SK-N-SH treated with all-trans-retinoic acid at 6 μM for 48 hours (cell line): Measurements from ENCODE around the gene COBLL1.

Source experiments
- ATAC-seq: fragments of 200-7000 bp; cut with Tn5 transposase; 3 replicates; pipeline ENCODE4 v1.9.1; 2020; ENCODE audit warnings: mild to moderate bottlenecking, moderate library complexity
- ARNTL ChIP-seq: fragments of 450-650 bp; formaldehyde crosslinking; IDR thresholded peaks from 2 replicates; pipeline ENCODE4 v1.5.0; 2020; ENCODE audit warnings: low read depth, mild to moderate bottlenecking, moderate library complexity, borderline replicate concordance
- BACH2 ChIP-seq: fragments of 250-450 bp; sonication (Bioruptor Pico); IDR thresholded peaks from 2 replicates; pipeline ENCODE4 v1.9.0; 2021; ENCODE audit warnings: mild to moderate bottlenecking, borderline replicate concordance
- CREB5 ChIP-seq: fragments of 250-450 bp; sonication (Bioruptor Pico); IDR thresholded peaks from 2 replicates; pipeline ENCODE4 v1.5.1; 2020; ENCODE audit warnings: low read depth, mild to moderate bottlenecking, moderate library complexity
- CSRNP3 ChIP-seq: fragments of 250-450 bp; sonication (Bioruptor Pico); IDR thresholded peaks from 2 replicates; pipeline ENCODE4 v1.5.1; 2021; ENCODE audit warnings: mild to moderate bottlenecking, moderate library complexity
- ESRRG ChIP-seq: fragments of 250-450 bp; sonication (Bioruptor Pico); IDR thresholded peaks from 2 replicates; pipeline ENCODE4 v1.6.1; 2021; ENCODE audit warnings: mild to moderate bottlenecking
- GLIS3 ChIP-seq: fragments of 250-450 bp; sonication (Bioruptor Pico); IDR thresholded peaks from 2 replicates; pipeline ENCODE4 v1.5.0; 2020; ENCODE audit warnings: mild to moderate bottlenecking, moderate library complexity
- ISL1 ChIP-seq: fragments of 250-450 bp; sonication (Bioruptor Pico); IDR thresholded peaks from 2 replicates; pipeline ENCODE4 v2.1.2; 2022; ENCODE audit warnings: mild to moderate bottlenecking, moderate library complexity
- OSR1 ChIP-seq: fragments of 250-450 bp; sonication (Bioruptor Pico); IDR thresholded peaks from 2 replicates; pipeline ENCODE4 v1.8.0; 2022; ENCODE audit warnings: moderate library complexity, mild to moderate bottlenecking, inconsistent platforms
- PATZ1 ChIP-seq: fragments of 250-450 bp; sonication (Bioruptor Pico); IDR thresholded peaks from 2 replicates; pipeline ENCODE4 v1.8.0; 2020; ENCODE audit warnings: mild to moderate bottlenecking, moderate library complexity, borderline replicate concordance
- PPARA ChIP-seq: fragments of 250-450 bp; sonication (Bioruptor Pico); IDR thresholded peaks from 2 replicates; pipeline ENCODE4 v1.5.0; 2020; ENCODE audit warnings: mild to moderate bottlenecking, borderline replicate concordance
- RARB ChIP-seq: fragments of 250-450 bp; sonication (Bioruptor Pico); IDR thresholded peaks from 2 replicates; pipeline ENCODE4 v1.8.0; 2021; ENCODE audit warnings: mild to moderate bottlenecking, moderate library complexity
- SNAI2 ChIP-seq: fragments of 250-450 bp; sonication (Bioruptor Pico); IDR thresholded peaks from 2 replicates; pipeline ENCODE4 v1.5.0; 2020; ENCODE audit warnings: mild to moderate bottlenecking, moderate library complexity
- TCF4 ChIP-seq: fragments of 250-450 bp; sonication (Bioruptor Pico); IDR thresholded peaks from 2 replicates; pipeline ENCODE4 v1.8.0; 2021; ENCODE audit warnings: mild to moderate bottlenecking, moderate library complexity, borderline replicate concordance
- TOX ChIP-seq: fragments of 250-450 bp; sonication (Bioruptor Pico); IDR thresholded peaks from 2 replicates; pipeline ENCODE4 v1.8.0; 2021; ENCODE audit warnings: mild to moderate bottlenecking, moderate library complexity, borderline replicate concordance
- TSHZ2 ChIP-seq: fragments of 250-450 bp; sonication (Bioruptor Pico); IDR thresholded peaks from 2 replicates; pipeline ENCODE4 v1.5.0; 2020; ENCODE audit warnings: mild to moderate bottlenecking, moderate library complexity
- ZC3H10 ChIP-seq: fragments of 250-450 bp; sonication (Bioruptor Pico); IDR thresholded peaks from 2 replicates; pipeline ENCODE4 v1.5.1; 2021; ENCODE audit warnings: mild to moderate bottlenecking, moderate library complexity
- ZFP3 ChIP-seq: fragments of 250-450 bp; sonication (Bioruptor Pico); IDR thresholded peaks from 2 replicates; pipeline ENCODE4 v1.5.0; 2020; ENCODE audit warnings: mild to moderate bottlenecking, moderate library complexity
- ZFP30 ChIP-seq: fragments of 450-650 bp; formaldehyde crosslinking; IDR thresholded peaks from 2 replicates; pipeline ENCODE4 v1.5.0; 2022; ENCODE audit warnings: mild to moderate bottlenecking, moderate library complexity
- ZNF565 ChIP-seq: fragments of 450-650 bp; formaldehyde crosslinking; conservative IDR thresholded peaks from 2 replicates; pipeline ENCODE4 v1.5.0; 2020; ENCODE audit warnings: low read depth, mild to moderate bottlenecking, moderate library complexity
- ZNF70 ChIP-seq: fragments of 450-650 bp; formaldehyde crosslinking; IDR thresholded peaks from 2 replicates; pipeline ENCODE4 v1.5.0; 2020; ENCODE audit warnings: mild to moderate bottlenecking, moderate library complexity
- ZNF8 ChIP-seq: fragments of 450-650 bp; formaldehyde crosslinking; IDR thresholded peaks from 2 replicates; pipeline ENCODE4 v1.5.0; 2020; ENCODE audit warnings: mild to moderate bottlenecking, moderate library complexity

COBLL1 gene

GRCh38 chr2:164770421-164770916 is 71.2 kb downstream of the COBLL1 start (continued):
- TF ChIP-seq CSRNP3 (CRISPR knock-in tag): no peak
- no peak for TF ChIP-seq BACH2 (CRISPR knock-in tag)
- no peak for TF ChIP-seq PPARA (CRISPR knock-in tag)
- TF ChIP-seq ISL1 (CRISPR knock-in tag): no peak
- no peak for TF ChIP-seq ZNF565

- TF ChIP-seq SNAI2 (CRISPR knock-in tag) (no peak), ZNF70 (no peak), PPARA (CRISPR knock-in tag) (no peak), OSR1 (CRISPR knock-in tag) (no peak), ESRRG (no peak), BACH2 (CRISPR knock-in tag) (no peak), ZC3H10 (no peak), CREB5 (no peak), ZFP3 (CRISPR knock-in tag) (no peak), PATZ1 (no peak), TCF4 (CRISPR knock-in tag) (no peak), TSHZ2 (CRISPR knock-in tag) (no peak), TOX (no peak), GLIS3 (no peak), RARB (CRISPR knock-in tag) (no peak), ZNF565 (no peak), ARNTL (CRISPR knock-in tag) (no peak), ZFP30 (CRISPR knock-in tag) (no peak)
- TF ChIP-seq, all 23 proteins: peak for 0
- ATAC-seq: no peak
These were observed 74.7 kb downstream of the COBLL1 start for GRCh38 chr2:164766954-164767320.

- TF ChIP-seq GLIS3 (no peak), ZNF565 (no peak), ZFP3 (CRISPR knock-in tag) (no peak), SNAI2 (CRISPR knock-in tag) (no peak), ESRRG (no peak), TCF4 (CRISPR knock-in tag) (no peak), ISL1 (CRISPR knock-in tag) (no peak)
- ATAC-seq: no peak
These were observed 75.2 kb downstream of the COBLL1 start for GRCh38 chr2:164766216-164766953.

GRCh38 chr2:164764996-164765395 is 76.6 kb downstream of the COBLL1 start:
- ATAC-seq: 0 out of 3 replicates have a peak, but pooled peaks have one; percentile 33
- TF ChIP-seq ZC3H10 (no peak), CSRNP3 (CRISPR knock-in tag) (no peak), ZFP30 (CRISPR knock-in tag) (no peak), PPARA (CRISPR knock-in tag) (no peak), ZFP3 (CRISPR knock-in tag) (no peak), ISL1 (CRISPR knock-in tag) (no peak), CREB5 (no peak), ZNF8 (CRISPR knock-in tag) (no peak), TSHZ2 (CRISPR knock-in tag) (no peak), TCF4 (CRISPR knock-in tag) (no peak), BACH2 (CRISPR knock-in tag) (no peak), ZNF565 (no peak), OSR1 (CRISPR knock-in tag) (no peak), ARNTL (CRISPR knock-in tag) (no peak)
